SH-SY5Y (cell line): ENCODE data around the gene PRDM16.

ENCODE experiments used
- GATA2 ChIP-seq: IDR thresholded peaks from 2 replicates; pipeline ENCODE4 v1.6.1; 2011; ENCODE audit warnings: mild to moderate bottlenecking, low read depth, low read length
- GATA3 ChIP-seq: IDR thresholded peaks from 2 replicates; pipeline ENCODE4 v1.6.1; 2011; ENCODE audit warnings: low read depth, mild to moderate bottlenecking, low read length, moderate library complexity

- TF ChIP-seq GATA3 (no peak), GATA2 (no peak)
Observed at GRCh38 chr1:3066826-3067225, 2.2 kb upstream of the PRDM16 start.
